GM12864 (cell line): ENCODE results near the gene GNAL.

Experiments used
- DNase-seq: peaks from one replicate; pipeline ENCODE4 v3.0.0-alpha.2; 2011; ENCODE audit warnings: low read depth
- H3K4me3 ChIP-seq: 2 replicates; pipeline ENCODE4 v1.5.1; 2011; ENCODE audit warnings: mild to moderate bottlenecking, low read depth, low read length, control low read depth
- TF ChIP-seq, protein P1 (sequence below): IDR thresholded peaks from 2 replicates; pipeline ENCODE4 v1.5.1; 2011; ENCODE audit warnings: low read depth, mild to moderate bottlenecking, moderate library complexity, low read length, control low read depth, inconsistent platforms; ENCODE audit errors: missing control alignments

Gene GNAL

DNA sequence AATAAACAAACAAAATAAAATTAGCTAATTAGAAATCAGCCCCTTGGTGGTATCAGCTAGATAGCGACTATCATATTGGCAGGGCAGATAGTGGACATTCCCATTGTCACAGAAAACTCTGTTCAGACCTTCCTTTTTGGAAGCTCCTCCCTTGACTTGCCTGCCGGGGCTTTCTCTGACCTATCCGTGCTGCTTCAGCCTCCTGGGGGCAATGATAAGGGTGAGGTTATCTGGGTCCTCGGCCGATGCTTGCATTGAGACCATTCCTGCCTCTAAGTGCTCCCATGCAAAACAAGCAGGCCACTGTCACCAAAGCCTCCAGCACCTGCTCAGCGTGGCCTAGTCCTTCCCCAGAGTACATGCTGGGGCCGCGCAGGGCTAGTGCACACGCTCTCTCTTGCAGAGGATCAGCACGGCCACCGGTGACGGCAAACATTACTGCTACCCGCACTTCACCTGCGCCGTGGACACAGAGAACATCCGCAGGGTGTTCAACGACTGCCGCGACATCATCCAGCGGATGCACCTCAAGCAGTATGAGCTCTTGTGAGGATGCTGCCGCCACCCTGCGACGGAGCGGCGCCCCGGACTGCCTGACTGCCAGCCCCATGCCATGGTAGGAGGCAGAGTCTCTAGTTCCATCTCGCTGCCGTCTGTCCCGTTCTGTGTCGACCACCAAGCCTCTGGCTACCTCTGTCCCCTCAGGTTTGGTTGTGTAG, 191.7 kb downstream of the GNAL start:
- no peak for DNase-seq
- TF ChIP-seq, protein P1, sequence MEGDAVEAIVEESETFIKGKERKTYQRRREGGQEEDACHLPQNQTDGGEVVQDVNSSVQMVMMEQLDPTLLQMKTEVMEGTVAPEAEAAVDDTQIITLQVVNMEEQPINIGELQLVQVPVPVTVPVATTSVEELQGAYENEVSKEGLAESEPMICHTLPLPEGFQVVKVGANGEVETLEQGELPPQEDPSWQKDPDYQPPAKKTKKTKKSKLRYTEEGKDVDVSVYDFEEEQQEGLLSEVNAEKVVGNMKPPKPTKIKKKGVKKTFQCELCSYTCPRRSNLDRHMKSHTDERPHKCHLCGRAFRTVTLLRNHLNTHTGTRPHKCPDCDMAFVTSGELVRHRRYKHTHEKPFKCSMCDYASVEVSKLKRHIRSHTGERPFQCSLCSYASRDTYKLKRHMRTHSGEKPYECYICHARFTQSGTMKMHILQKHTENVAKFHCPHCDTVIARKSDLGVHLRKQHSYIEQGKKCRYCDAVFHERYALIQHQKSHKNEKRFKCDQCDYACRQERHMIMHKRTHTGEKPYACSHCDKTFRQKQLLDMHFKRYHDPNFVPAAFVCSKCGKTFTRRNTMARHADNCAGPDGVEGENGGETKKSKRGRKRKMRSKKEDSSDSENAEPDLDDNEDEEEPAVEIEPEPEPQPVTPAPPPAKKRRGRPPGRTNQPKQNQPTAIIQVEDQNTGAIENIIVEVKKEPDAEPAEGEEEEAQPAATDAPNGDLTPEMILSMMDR = no peak
- H3K4me3 ChIP-seq = no peak overlapping the region

GRCh38 chr18:11882636-11883035, 193.6 kb downstream of the GNAL start:
- no peak for DNase-seq
- H3K4me3 ChIP-seq = no peak overlapping the region
- TF ChIP-seq, protein P1 = no peak

GRCh38 chr18:11883153-11883552, 194.1 kb downstream of the GNAL start:
- no peak overlapping the region for H3K4me3 ChIP-seq
- DNase-seq = peak; percentile 27
- TF ChIP-seq, protein P1 = no peak

DNA sequence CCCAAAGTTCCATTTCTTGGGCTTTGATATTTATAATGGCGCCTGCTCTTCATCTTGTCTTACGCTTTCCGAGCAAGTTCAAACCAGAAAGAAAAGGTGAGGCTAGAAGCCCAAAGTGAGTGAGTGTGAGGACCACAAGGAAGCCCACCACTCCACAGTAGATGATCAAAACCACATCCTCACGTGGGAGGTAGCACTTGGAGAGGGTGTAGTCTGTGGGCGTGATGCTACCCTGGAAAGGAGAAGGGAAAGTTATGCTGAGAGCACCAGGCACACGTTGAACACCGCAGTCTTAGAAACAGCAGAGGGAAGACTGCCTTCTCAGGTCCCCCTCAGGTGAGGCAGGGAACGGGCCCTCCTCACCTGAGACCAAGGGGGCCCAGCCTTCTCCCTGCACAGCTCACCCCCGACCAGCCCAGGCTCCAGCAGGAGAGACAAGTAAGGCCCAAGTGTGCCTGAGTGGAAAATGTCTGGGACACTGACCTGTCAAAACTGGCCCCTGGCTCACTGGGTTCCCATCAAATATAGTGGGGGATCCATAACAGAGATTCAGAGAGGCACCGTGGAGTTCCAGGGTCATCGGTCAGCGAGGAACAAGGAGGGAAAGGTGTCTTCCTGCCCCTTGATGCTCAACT, 195.4 kb downstream of the GNAL start:
- TF ChIP-seq, protein P1 = no peak
- H3K4me3 ChIP-seq = no peak overlapping the region
- no peak for DNase-seq

DNA sequence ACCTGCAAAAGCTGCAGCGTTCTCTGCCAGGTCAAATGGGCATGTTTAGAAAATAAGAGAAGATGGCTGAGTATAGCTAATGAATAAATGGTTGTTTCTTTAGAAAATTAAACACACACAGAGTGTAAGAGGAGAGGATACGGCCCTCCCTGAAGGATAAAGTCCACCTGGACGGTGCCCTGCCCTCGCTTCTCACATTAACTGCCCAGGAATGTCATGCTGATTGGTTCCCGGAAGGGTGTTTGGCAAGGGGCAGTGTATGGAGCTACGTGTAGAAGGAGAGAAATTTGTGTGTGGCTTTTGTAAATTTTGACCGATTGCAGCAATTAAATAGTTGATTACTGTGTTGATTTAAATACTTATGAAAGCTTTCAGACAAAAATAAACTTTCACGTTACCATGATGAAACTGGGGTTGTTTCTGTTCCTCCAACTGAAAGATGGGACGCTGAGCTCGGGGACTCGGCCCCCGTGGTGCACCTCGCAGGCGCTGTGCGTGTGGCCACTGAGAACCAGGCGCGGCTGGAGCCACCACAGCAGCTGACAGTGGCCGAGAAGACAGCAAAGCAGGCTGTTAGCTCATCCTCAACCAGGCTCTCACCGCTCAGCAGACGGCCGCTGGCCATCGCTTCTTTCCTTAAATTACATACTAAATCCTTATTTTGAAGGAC, 196.3 kb downstream of the GNAL start:
- TF ChIP-seq, protein P1 = no peak
- no peak overlapping the region for H3K4me3 ChIP-seq
- DNase-seq = no peak

GRCh38 chr18:11886577-11887110, 197.6 kb downstream of the GNAL start:
- TF ChIP-seq, protein P1 = no peak
- no peak for DNase-seq
- H3K4me3 ChIP-seq = no peak overlapping the region
